AG04450 (cell line): ENCODE results near the gene NHEJ1. TPM values are rescaled to one million over a fixed set of nuclear protein-coding genes. Genes with fewer than 3 reads are reported as not detected.

Experiments
- CTCF ChIA-PET: fragments of 300-600, 350-600 bp; formaldehyde crosslinking; extraction: SDS; loops from one replicate; lab custom pipeline; 2022; ENCODE audit warnings: antibody characterized with exemption, inconsistent platforms; lab: Charles Lee
- POLR2A ChIA-PET: fragments of 350-600 bp; formaldehyde crosslinking; extraction: SDS; loops from one replicate; lab custom pipeline; 2021; ENCODE audit warnings: antibody characterized with exemption, inconsistent platforms; lab: Yijun Ruan, JAX
- DNase-seq: peaks from one replicate; pipeline ENCODE4 v3.0.0-alpha.2; 2011; ENCODE audit warnings: low read depth, low spot score
- H3K27ac ChIP-seq: one replicate; pipeline ENCODE4 v1.5.1; 2012; ENCODE audit warnings: low read depth, low read length, control low read depth
- H3K27me3 ChIP-seq: one replicate; pipeline ENCODE4 v1.6.0; 2012; ENCODE audit warnings: low read length; ENCODE audit not compliant: control insufficient read depth, insufficient read depth
- H3K4me3 ChIP-seq: 2 replicates; pipeline ENCODE4 v1.5.1; 2011; ENCODE audit warnings: mild to moderate bottlenecking, low read depth, low read length, control low read depth
- H3K9me3 ChIP-seq: 2 replicates; pipeline ENCODE4 v1.5.1; 2012; ENCODE audit warnings: low read length; ENCODE audit not compliant: control insufficient read depth, insufficient read depth
- polyA plus RNA-seq: library from polyadenylated mRNA; depleted of rRNA; stranded (reverse); fragments of >200 nt; gene quantifications from 2 replicates; pipeline ENCODE4 v1.2.3, GENCODE V29; 2011
- TF ChIP-seq, protein P1 (sequence below): IDR thresholded peaks from 2 replicates; pipeline ENCODE4 v1.5.1; 2011; ENCODE audit warnings: low read depth, low read length, control low read depth, inconsistent platforms

Gene NHEJ1
- polyA plus RNA-seq, 1 experiment, result 21.9 TPM

- TF ChIP-seq, protein P1, sequence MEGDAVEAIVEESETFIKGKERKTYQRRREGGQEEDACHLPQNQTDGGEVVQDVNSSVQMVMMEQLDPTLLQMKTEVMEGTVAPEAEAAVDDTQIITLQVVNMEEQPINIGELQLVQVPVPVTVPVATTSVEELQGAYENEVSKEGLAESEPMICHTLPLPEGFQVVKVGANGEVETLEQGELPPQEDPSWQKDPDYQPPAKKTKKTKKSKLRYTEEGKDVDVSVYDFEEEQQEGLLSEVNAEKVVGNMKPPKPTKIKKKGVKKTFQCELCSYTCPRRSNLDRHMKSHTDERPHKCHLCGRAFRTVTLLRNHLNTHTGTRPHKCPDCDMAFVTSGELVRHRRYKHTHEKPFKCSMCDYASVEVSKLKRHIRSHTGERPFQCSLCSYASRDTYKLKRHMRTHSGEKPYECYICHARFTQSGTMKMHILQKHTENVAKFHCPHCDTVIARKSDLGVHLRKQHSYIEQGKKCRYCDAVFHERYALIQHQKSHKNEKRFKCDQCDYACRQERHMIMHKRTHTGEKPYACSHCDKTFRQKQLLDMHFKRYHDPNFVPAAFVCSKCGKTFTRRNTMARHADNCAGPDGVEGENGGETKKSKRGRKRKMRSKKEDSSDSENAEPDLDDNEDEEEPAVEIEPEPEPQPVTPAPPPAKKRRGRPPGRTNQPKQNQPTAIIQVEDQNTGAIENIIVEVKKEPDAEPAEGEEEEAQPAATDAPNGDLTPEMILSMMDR, result no peak
- Histone ChIP-seq H3K9me3 (no peaks in the 10 kb centered on the region), H3K4me3 (no peak overlapping the region), H3K27me3 (no peaks in the 10 kb centered on the region), H3K27ac (no peak overlapping the region)
- no peak for DNase-seq
- ChIA-PET POLR2A (no interaction called here), CTCF (interaction anchor here (0.5 to 10.8 kb wide), 11 partner anchors 12 to 127 kb away, joined by 3 to 137 read pairs (median 11); partner anchors contain the start of gene IHH)
These were observed 38.2 kb downstream of the NHEJ1 start for GRCh38 chr2:219122202-219122980.

GRCh38 chr2:219120082-219120481 lies 40.5 kb downstream of the NHEJ1 start:
- no peaks in the 10 kb centered on the region for H3K27me3 ChIP-seq
- H3K27ac ChIP-seq, result no peak overlapping the region
- ChIA-PET POLR2A (interaction anchor here (0.6 to 1.5 kb wide), 3 partner anchors 35 to 61 kb away, joined by 4 to 8 read pairs (median 5); no protein-coding TSS in a partner anchor), CTCF (interaction anchor here (0.6 to 10.8 kb wide), 28 partner anchors 10 to 139 kb away, joined by 3 to 137 read pairs (median 8); partner anchors contain the start of genes CFAP65 and IHH)
- H3K4me3 ChIP-seq, result no peak overlapping the region
- TF ChIP-seq, protein P1, result no peak
- H3K9me3 ChIP-seq, result no peaks in the 10 kb centered on the region
- DNase-seq, result no peak

DNA sequence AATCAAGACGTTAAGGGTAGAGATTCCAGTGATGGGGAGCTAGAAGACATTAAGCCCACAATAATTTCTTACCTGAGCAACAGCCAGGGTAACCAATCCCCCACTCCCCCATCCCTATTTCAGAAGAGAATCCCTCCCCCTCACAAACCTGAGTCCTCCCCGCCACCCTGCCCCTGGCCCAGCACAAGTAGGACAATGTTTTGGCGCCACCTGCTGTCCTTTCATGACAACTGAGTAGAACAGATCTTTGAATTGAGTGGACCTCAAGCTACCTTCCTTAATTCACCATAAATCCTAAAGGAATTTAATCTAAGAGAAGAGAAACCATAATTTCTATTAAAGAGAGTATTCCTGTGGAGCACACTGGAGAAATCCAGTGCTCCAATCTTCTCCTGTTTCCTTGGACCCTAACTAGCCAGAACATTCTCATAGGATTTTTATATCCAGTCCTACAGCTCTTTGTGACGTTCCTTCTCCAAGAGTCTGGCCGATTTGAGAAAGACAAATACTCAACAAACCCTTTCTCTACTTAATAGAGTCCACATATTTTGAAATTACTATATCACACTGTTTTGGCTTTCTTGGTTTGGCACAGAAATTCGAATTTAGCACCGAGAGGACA lies 41.1 kb downstream of the NHEJ1 start:
- no peak for DNase-seq
- no peaks in the 10 kb centered on the region for H3K27me3 ChIP-seq
- POLR2A ChIA-PET, result interaction anchor here (0.6 to 1.5 kb wide), 3 partner anchors 35 to 61 kb away, joined by 4 to 8 read pairs (median 5); no protein-coding TSS in a partner anchor

GRCh38 chr2:219118504-219118903 lies 42.1 kb downstream of the NHEJ1 start:
- H3K4me3 ChIP-seq, result no peak overlapping the region
- POLR2A ChIA-PET, result interaction anchor here (1.5 kb wide), 1 partner anchor 60 kb away, joined by 5 read pairs; no protein-coding TSS in a partner anchor
- DNase-seq, result no peak
- no peaks in the 10 kb centered on the region for H3K9me3 ChIP-seq
- no peaks in the 10 kb centered on the region for H3K27me3 ChIP-seq
- H3K27ac ChIP-seq, result no peak overlapping the region
- CTCF ChIA-PET, result interaction anchor here (0.6 to 10.8 kb wide), 19 partner anchors 8 to 206 kb away, joined by 3 to 137 read pairs (median 6); partner anchors contain the start of gene IHH
- TF ChIP-seq, protein P1, result no peak

More for the DNA sequence above, 41.1 kb downstream of the NHEJ1 start:
- H3K27ac ChIP-seq, result no peak overlapping the region
- no peaks in the 10 kb centered on the region for H3K9me3 ChIP-seq
- H3K4me3 ChIP-seq, result no peak overlapping the region
- TF ChIP-seq, protein P1, result peak; percentile 78
- CTCF ChIA-PET, result interaction anchor here (0.6 to 10.8 kb wide), 33 partner anchors 9 to 178 kb away, joined by 3 to 137 read pairs (median 8); partner anchors contain the start of genes CFAP65 and IHH
